ENCODE measurements around the gene GATAD2A.

The GATAD2A gene

GRCh38 chr19:19422156-19422555, 16.7 kb downstream of the GATAD2A start:
- Mint-ChIP-seq H3K27ac (no peak overlapping the region), H3K27me3 (ENCODE audit: low read depth) (no peaks in the 10 kb centered on the region), H3K36me3 (ENCODE audit: low read depth) (peaks cover 2% of the 10 kb centered on the region), H3K9me3 (no peaks in the 10 kb centered on the region), H3K4me3 (no peak overlapping the region), H3K4me1 (ENCODE audit: low read depth) (peaks cover 24% of the 10 kb centered on the region)
- DNase-seq (ENCODE audit: low spot score), result no peak

GRCh38 chr19:19423322-19423721, 17.8 kb downstream of the GATAD2A start:
- Mint-ChIP-seq H3K27ac (no peak overlapping the region), H3K9me3 (no peaks in the 10 kb centered on the region), H3K4me1 (ENCODE audit: low read depth) (peaks cover 15% of the 10 kb centered on the region), H3K36me3 (ENCODE audit: low read depth) (peaks cover 5% of the 10 kb centered on the region), H3K4me3 (no peak overlapping the region), H3K27me3 (ENCODE audit: low read depth) (no peaks in the 10 kb centered on the region)
- no peak for DNase-seq (ENCODE audit: low spot score)

- Mint-ChIP-seq H3K27ac (peak overlapping the region; percentile 45), H3K27me3 (ENCODE audit: low read depth) (no peaks in the 10 kb centered on the region), H3K36me3 (ENCODE audit: low read depth) (peaks cover 11% of the 10 kb centered on the region), H3K4me3 (no peak overlapping the region), H3K9me3 (no peaks in the 10 kb centered on the region), H3K4me1 (ENCODE audit: low read depth) (peaks cover 10% of the 10 kb centered on the region)
- DNase-seq (ENCODE audit: low spot score), result no peak
Observed at GRCh38 chr19:19425170-19425875, 19.8 kb downstream of the GATAD2A start.

GRCh38 chr19:19426216-19426615, 20.7 kb downstream of the GATAD2A start:
- no peaks in the 10 kb centered on the region for H3K27me3 Mint-ChIP-seq (ENCODE audit: low read depth)
- H3K4me1 Mint-ChIP-seq (ENCODE audit: low read depth), result peaks cover 10% of the 10 kb centered on the region
- no peak overlapping the region for H3K27ac Mint-ChIP-seq
- no peaks in the 10 kb centered on the region for H3K9me3 Mint-ChIP-seq
- DNase-seq (ENCODE audit: low spot score), result no peak
- no peak overlapping the region for H3K4me3 Mint-ChIP-seq
- peaks cover 8% of the 10 kb centered on the region for H3K36me3 Mint-ChIP-seq (ENCODE audit: low read depth)

GRCh38 chr19:19426799-19427198, 21.3 kb downstream of the GATAD2A start:
- H3K4me1 Mint-ChIP-seq (ENCODE audit: low read depth), result peaks cover 10% of the 10 kb centered on the region
- H3K9me3 Mint-ChIP-seq, result no peaks in the 10 kb centered on the region
- peaks cover 8% of the 10 kb centered on the region for H3K36me3 Mint-ChIP-seq (ENCODE audit: low read depth)
- no peak overlapping the region for H3K4me3 Mint-ChIP-seq
- no peak for DNase-seq (ENCODE audit: low spot score)
- no peak overlapping the region for H3K27ac Mint-ChIP-seq
- no peaks in the 10 kb centered on the region for H3K27me3 Mint-ChIP-seq (ENCODE audit: low read depth)

DNA sequence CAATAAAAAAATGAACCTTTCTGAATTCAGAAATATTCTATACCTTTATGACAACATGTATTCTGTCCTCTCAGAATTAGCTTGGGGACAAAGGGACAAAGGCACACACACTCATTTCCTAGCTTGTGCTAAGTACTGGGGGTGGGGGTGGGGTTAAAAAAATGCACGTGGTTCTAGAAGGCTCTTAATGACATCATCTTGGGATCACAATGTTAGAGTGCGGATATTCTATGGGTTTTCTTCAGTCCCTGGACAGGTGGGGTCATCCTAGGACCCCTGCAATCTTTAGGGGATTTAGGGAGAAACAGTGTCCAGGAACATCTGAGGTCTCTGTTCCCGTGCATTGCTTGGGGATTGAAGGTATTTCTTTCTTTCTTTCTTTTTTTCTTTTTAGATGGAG, 21.8 kb downstream of the GATAD2A start:
- Mint-ChIP-seq H3K27me3 (ENCODE audit: low read depth) (no peaks in the 10 kb centered on the region), H3K27ac (no peak overlapping the region), H3K9me3 (no peaks in the 10 kb centered on the region), H3K4me1 (ENCODE audit: low read depth) (peaks cover 10% of the 10 kb centered on the region), H3K36me3 (ENCODE audit: low read depth) (peaks cover 8% of the 10 kb centered on the region), H3K4me3 (no peak overlapping the region)
- DNase-seq (ENCODE audit: low spot score), result no peak

DNA sequence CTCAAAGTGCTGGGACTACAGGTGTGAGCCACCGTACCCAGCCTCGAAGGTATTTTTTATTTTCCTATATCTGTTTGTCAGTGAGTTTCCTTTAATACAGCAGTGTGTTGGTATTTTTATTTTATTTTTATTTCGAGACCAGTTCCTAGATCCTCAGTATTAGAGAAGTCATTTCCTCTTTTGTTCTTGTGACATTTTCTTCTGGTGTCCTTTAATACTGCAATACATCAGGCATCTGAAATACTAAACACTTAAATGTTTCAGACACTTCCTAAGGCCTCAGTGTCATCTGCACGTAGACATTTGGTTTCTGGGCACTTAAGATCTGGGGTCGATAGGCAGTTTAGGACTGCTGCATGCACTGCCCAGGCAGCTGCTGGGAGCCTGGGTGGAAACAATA, 22.5 kb downstream of the GATAD2A start:
- Mint-ChIP-seq H3K4me3 (no peak overlapping the region), H3K36me3 (ENCODE audit: low read depth) (peaks cover 8% of the 10 kb centered on the region), H3K27ac (peak overlapping the region; percentile 41), H3K9me3 (no peaks in the 10 kb centered on the region), H3K4me1 (ENCODE audit: low read depth) (peaks cover 14% of the 10 kb centered on the region), H3K27me3 (ENCODE audit: low read depth) (no peaks in the 10 kb centered on the region)
- DNase-seq (ENCODE audit: low spot score), result no peak

- no peak for DNase-seq (ENCODE audit: low spot score)
- peaks cover 11% of the 10 kb centered on the region for H3K36me3 Mint-ChIP-seq (ENCODE audit: low read depth)
- H3K4me3 Mint-ChIP-seq, result no peak overlapping the region
- peaks cover 16% of the 10 kb centered on the region for H3K4me1 Mint-ChIP-seq (ENCODE audit: low read depth)
- H3K27me3 Mint-ChIP-seq (ENCODE audit: low read depth), result no peaks in the 10 kb centered on the region
- no peak overlapping the region for H3K27ac Mint-ChIP-seq
- no peaks in the 10 kb centered on the region for H3K9me3 Mint-ChIP-seq
Observed at GRCh38 chr19:19428746-19429145, 23.3 kb downstream of the GATAD2A start.

DNA sequence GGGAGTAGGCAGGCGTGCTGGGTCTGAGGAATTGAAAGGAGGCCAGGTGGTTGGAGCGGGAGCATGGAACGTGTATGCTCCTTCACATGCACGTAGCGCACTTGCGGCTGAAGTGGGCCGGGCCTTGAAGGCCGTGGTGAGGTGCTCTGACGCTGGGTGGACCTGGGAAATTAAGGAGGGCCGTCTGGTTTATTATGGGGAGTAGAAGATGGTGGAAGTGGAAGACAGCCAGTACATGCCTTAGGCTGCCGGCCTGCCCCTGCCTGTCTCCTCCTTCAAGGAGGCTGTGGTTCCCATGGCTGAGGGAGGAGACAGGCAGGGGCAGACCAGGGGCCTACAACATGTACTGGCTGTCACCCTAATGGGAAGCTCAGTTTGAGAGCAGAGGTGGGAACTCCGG, 23.9 kb downstream of the GATAD2A start:
- no peak overlapping the region for H3K27ac Mint-ChIP-seq
- no peaks in the 10 kb centered on the region for H3K9me3 Mint-ChIP-seq
- no peaks in the 10 kb centered on the region for H3K27me3 Mint-ChIP-seq (ENCODE audit: low read depth)
- H3K36me3 Mint-ChIP-seq (ENCODE audit: low read depth), result peaks cover 11% of the 10 kb centered on the region
- peaks cover 16% of the 10 kb centered on the region for H3K4me1 Mint-ChIP-seq (ENCODE audit: low read depth)
- DNase-seq (ENCODE audit: low spot score), result no peak
- H3K4me3 Mint-ChIP-seq, result no peak overlapping the region

- peaks cover 16% of the 10 kb centered on the region for H3K4me1 Mint-ChIP-seq (ENCODE audit: low read depth)
- DNase-seq (ENCODE audit: low spot score), result no peak
- no peaks in the 10 kb centered on the region for H3K9me3 Mint-ChIP-seq
- H3K27me3 Mint-ChIP-seq (ENCODE audit: low read depth), result no peaks in the 10 kb centered on the region
- H3K36me3 Mint-ChIP-seq (ENCODE audit: low read depth), result peaks cover 11% of the 10 kb centered on the region
- no peak overlapping the region for H3K4me3 Mint-ChIP-seq
- peak overlapping the region; percentile 49 for H3K27ac Mint-ChIP-seq
Observed at GRCh38 chr19:19432732-19433131, 27.3 kb downstream of the GATAD2A start.

DNA sequence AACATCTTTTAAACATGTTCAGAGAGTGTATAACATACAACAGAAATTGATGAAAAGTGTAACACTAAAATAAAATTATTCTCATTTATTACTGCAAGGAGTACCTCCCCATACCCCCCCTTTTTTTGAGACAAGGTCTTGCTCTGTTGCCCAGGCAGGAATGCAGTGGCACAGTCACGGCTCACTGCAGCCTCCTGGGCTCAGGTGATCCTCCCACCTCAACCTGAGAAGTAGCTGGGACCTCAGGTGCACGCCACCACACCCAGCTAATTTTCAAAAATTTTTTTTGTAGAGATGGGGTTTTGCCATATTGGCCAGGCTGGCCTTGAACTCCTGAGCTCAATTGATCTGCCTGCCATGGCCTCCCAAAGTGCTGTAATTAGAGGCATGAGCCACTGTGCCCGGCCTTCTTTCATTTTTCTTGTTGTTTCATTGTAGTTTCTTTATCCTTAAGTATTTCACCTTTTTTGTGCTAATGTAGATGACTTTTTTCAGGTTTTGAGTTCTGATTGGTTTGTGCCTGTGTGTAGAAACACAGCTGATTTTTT, 28.3 kb downstream of the GATAD2A start:
- peaks cover 10% of the 10 kb centered on the region for H3K36me3 Mint-ChIP-seq (ENCODE audit: low read depth)
- H3K27me3 Mint-ChIP-seq (ENCODE audit: low read depth), result no peaks in the 10 kb centered on the region
- H3K4me3 Mint-ChIP-seq, result no peak overlapping the region
- H3K9me3 Mint-ChIP-seq, result no peaks in the 10 kb centered on the region
- DNase-seq (ENCODE audit: low spot score), result no peak
- peaks cover 16% of the 10 kb centered on the region for H3K4me1 Mint-ChIP-seq (ENCODE audit: low read depth)
- H3K27ac Mint-ChIP-seq, result peak overlapping the region; percentile 52

DNA sequence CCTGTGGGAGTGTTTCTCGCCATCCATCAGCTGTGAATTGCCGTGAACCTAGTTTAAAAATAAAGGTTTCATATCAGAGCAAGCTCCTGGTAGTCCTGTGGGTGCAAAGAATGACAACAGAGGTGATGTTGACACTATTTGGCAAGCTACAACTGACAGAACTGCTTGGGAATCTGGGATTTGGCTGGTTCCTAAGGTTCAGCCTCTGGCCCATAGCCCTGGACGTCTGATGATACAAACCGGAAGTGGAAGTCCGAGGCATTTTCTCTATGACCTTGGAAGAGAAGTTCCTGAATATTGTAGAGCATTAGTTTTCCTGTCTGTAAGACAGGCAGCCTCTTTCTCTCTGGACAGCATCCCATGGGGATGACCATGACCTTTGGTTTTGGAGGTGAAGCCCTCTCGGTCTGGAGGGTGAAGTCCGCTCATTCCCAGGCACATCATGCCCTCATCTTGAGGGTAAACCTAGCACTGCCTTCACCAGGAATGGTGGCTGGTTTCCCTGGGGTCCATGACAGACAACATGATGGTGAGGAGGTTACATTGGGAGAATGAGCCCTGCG, 29.1 kb downstream of the GATAD2A start:
- Mint-ChIP-seq H3K36me3 (ENCODE audit: low read depth) (peaks cover 5% of the 10 kb centered on the region), H3K4me1 (ENCODE audit: low read depth) (peaks cover 22% of the 10 kb centered on the region), H3K27me3 (ENCODE audit: low read depth) (no peaks in the 10 kb centered on the region), H3K4me3 (no peak overlapping the region), H3K27ac (no peak overlapping the region), H3K9me3 (no peaks in the 10 kb centered on the region)
- DNase-seq (ENCODE audit: low spot score), result no peak

DNA sequence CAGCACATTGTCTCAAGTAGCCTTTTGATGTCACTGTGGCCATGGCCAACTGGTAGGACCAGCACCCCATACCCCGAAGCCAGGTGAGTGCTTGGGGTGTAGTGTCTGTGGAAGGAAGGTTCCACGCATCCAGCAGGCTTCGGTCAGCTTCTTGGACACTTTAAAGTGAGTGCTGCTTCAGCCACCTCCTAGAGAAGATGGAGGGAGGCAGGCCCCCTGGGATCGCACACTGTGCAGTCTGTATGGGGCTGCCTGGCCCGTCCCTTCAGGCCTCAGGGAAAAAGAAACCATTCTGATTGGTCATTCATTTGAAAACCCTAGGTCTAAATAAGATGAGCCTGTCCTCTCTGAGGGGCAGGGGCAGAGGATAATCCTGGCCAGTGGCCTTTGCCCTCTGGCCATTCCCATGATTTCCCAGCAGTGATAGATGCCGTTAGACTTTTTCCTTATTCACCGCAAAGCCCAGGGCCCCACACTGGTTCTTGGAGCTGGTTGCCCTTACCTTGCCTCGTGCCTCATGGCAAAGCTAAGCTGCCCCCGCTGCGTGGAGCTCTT, 30.7 kb downstream of the GATAD2A start:
- no peaks in the 10 kb centered on the region for H3K27me3 Mint-ChIP-seq (ENCODE audit: low read depth)
- H3K4me1 Mint-ChIP-seq (ENCODE audit: low read depth), result peaks cover 19% of the 10 kb centered on the region
- DNase-seq (ENCODE audit: low spot score), result no peak
- no peak overlapping the region for H3K27ac Mint-ChIP-seq
- peaks cover 8% of the 10 kb centered on the region for H3K36me3 Mint-ChIP-seq (ENCODE audit: low read depth)
- H3K4me3 Mint-ChIP-seq, result no peak overlapping the region
- no peaks in the 10 kb centered on the region for H3K9me3 Mint-ChIP-seq

DNA sequence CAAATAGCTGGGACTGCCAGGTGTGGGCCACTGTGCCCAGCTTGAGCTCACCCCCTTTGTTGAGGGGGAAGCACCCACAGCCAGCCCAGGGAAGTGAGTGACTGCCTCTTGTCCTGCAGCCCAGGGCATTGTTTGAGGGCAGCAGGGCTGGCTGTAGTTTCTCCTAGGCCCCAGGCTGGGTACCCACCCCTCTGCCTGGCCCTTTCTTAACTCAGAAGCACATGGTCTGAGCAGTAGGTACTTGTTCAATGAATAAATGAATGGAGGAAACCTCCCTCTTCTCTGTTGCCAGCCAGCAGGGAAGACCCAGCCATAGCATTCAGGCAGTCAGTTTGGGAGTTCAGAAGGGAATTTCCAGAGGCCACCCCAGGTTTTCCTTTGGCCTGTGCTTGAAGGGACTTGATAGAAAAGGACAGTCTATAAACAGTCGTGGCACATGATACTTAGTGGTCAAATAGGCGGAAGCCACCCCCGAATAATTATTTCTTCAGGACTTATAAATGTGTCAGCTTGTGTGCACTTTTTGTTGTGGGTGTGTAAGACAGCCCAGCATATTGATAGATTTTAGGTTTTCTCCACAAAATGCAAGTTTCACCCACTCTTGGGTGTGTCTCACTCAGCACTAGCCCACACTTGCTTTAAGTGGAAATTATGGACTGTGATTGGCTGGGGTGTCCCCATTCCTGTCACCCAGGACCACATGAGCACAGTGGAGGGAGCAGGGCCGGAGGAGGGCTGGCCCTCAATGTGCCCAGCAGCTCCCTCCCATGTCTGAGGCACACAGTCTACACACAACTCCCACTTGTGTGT, 33.1 kb downstream of the GATAD2A start:
- Mint-ChIP-seq H3K4me3 (no peak overlapping the region), H3K27me3 (ENCODE audit: low read depth) (no peaks in the 10 kb centered on the region), H3K4me1 (ENCODE audit: low read depth) (peaks cover 19% of the 10 kb centered on the region), H3K36me3 (ENCODE audit: low read depth) (peaks cover 12% of the 10 kb centered on the region), H3K27ac (no peak overlapping the region), H3K9me3 (no peaks in the 10 kb centered on the region)
- no peak for DNase-seq (ENCODE audit: low spot score)

Data from T-helper 2 cell treated with Interferon-gamma antibody and Interleukin-4, amounts not matched to agents 5 μg/mL and 100 μg/mL, for 36 hours (primary cell).